Epithelial cell of esophagus (primary cell): ENCODE results near the gene LUZP1.
A peak's percentile ranks its signal among the peaks of the same experiment; 100 is the strongest.
"Not testable (repeated sequence)": the region's sequence is repeated elsewhere in the genome, so short reads cannot be mapped to it uniquely, and the experiment has no call there.

Experiments used
- DNase-seq: peaks from one replicate; pipeline ENCODE4 v3.0.0; 2010; ENCODE audit warnings: low read depth
- H3K4me3 ChIP-seq: 2 replicates; pipeline ENCODE4 v1.5.1; 2011; ENCODE audit warnings: mild to moderate bottlenecking, low read length, control low read depth
- TF ChIP-seq, protein P1 (sequence below): IDR thresholded peaks from 2 replicates; pipeline ENCODE4 v1.5.1; 2011; ENCODE audit warnings: low read depth, mild to moderate bottlenecking, low read length, control low read depth, inconsistent platforms; ENCODE audit not compliant: insufficient read depth; ENCODE audit errors: missing control alignments

Gene LUZP1

GRCh38 chr1:23200883-23201282 lies 32.2 kb upstream of the LUZP1 start:
- H3K4me3 ChIP-seq = no peak overlapping the region
- TF ChIP-seq, protein P1, sequence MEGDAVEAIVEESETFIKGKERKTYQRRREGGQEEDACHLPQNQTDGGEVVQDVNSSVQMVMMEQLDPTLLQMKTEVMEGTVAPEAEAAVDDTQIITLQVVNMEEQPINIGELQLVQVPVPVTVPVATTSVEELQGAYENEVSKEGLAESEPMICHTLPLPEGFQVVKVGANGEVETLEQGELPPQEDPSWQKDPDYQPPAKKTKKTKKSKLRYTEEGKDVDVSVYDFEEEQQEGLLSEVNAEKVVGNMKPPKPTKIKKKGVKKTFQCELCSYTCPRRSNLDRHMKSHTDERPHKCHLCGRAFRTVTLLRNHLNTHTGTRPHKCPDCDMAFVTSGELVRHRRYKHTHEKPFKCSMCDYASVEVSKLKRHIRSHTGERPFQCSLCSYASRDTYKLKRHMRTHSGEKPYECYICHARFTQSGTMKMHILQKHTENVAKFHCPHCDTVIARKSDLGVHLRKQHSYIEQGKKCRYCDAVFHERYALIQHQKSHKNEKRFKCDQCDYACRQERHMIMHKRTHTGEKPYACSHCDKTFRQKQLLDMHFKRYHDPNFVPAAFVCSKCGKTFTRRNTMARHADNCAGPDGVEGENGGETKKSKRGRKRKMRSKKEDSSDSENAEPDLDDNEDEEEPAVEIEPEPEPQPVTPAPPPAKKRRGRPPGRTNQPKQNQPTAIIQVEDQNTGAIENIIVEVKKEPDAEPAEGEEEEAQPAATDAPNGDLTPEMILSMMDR = no peak
- no peak for DNase-seq

DNA sequence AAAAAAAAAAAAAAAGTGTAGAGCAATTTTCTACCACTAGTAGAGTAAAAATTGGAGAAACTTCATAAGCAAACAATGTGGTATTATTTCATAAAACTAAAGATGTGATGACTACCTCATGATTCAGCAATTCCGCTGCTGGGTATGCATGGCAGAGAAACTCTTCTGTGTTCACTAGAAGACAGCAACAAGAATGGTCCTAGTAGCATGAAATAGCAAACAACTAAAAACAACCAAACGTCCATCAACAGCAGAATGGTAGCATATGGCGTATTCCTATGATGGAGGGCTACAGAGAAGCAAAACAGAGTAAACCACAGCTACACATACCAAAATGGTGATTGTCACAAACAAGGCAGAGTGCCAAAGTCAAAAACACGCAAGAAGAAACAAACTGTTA lies 29.7 kb upstream of the LUZP1 start:
- DNase-seq = peak; percentile 93
- TF ChIP-seq, protein P1 = no peak
- H3K4me3 ChIP-seq = no peak overlapping the region

GRCh38 chr1:23196627-23197328 lies 28.1 kb upstream of the LUZP1 start:
- TF ChIP-seq, protein P1 = no peak
- peak; percentile 99 for DNase-seq
- H3K4me3 ChIP-seq = no peak overlapping the region

- no peak overlapping the region for H3K4me3 ChIP-seq
- DNase-seq = peak; percentile 88
- TF ChIP-seq, protein P1 = no peak
Observed at GRCh38 chr1:23194119-23194984, 25.7 kb upstream of the LUZP1 start.

DNA sequence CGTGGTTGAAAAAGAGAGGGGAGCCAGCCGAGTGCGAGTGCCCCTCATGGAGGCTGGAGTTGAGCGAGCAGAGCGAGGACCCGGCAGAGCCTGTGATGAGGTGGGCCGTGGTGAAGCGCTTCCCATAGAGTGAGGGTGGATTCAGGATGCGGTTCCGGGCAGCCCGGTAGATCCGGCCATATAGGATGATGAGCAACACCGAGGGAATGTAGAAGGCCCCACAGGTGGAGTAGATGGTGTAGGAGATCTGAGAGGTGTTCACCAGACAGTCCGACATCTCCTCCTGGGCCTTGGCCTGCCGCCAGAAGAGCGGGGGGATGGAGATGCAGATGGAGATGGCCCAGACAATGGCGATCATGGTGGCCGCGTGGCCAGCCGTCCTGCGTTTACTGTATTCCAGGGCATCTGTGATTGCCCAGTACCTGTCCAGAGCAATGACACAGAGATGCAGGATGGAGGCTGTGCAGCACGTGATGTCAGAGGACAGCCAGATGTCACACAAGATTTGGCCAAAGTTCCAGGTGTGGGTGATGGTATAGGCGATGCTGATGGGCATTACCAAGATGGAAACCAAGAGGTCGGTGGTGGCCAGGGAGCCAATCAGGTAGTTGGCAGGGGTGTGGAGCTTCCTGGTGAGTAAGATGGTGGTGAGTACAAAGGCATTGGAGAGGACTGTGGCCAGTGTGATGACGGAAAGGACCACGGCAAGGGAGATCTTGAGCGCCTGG lies 24.9 kb upstream of the LUZP1 start:
- no peak for DNase-seq
- TF ChIP-seq, protein P1 = no peak
- H3K4me3 ChIP-seq = no peak overlapping the region

DNA sequence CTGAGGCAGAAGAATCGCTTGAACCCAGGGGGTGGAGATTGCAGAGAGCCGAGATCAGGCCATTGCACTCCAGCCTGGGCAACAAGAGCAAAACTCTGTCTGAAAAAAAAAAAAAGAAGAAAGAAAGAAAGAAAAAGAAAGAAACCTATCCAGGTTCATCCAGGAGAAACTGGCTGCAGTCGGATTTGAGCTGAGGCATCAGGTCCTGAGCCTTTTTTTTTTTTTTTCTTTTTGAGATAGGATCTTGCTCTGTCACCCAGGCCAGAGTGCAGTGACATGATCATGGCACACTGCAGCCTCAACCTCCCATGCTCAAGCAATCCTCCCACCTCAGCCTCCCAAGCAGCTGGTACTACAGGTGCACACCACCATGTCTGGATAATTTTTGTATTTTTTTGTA lies 22.5 kb upstream of the LUZP1 start:
- TF ChIP-seq, protein P1 = no peak
- H3K4me3 ChIP-seq = no peak overlapping the region
- no peak for DNase-seq

DNA sequence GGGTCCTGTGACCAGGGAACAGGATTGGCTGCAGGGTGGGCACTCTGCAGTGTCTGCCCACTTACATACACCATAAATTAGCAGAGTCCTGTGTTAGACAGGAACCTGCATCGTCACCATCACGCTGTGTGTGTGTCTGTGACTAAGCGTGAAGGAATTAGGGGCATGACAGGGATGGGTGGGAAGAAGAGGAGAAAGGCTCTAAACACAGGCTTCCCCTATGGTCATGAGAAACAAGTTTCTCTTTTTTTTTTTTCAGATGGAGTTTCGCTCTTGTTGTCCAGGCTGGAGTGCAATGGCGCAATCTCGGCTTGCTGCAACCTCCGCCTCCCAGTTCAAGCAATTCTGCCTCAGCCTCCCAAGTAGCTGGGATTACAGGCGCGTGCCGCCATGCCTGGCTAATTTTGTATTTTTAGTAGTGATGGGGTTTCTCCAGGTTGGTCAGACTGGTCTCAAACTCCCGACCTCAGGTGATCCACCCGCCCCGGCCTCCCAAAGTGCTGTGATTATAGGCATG lies 20.3 kb upstream of the LUZP1 start:
- not testable (repeated sequence) for H3K4me3 ChIP-seq
- DNase-seq = peak; percentile 99
